Osteoblast (primary cell): ENCODE data around the gene IL15RA. TPM values are rescaled to one million over a fixed set of nuclear protein-coding genes. Genes with fewer than 3 reads are reported as not detected.

Source experiments
- DNase-seq: peaks from one replicate; pipeline ENCODE4 v3.0.0; 2011; ENCODE audit warnings: low spot score, mixed read lengths; ENCODE audit not compliant: insufficient read length; ENCODE audit errors: missing footprints
- H2AFZ ChIP-seq: 2 replicates; pipeline ENCODE4 v1.6.0; 2011; ENCODE audit warnings: mild to moderate bottlenecking, low read length
- H3K27ac ChIP-seq: 2 replicates; pipeline ENCODE4 v1.5.1; 2011; ENCODE audit warnings: mild to moderate bottlenecking, low read depth, low read length, moderate library complexity
- H3K27me3 ChIP-seq: 2 replicates; pipeline ENCODE4 v1.6.0; 2012; ENCODE audit warnings: mild to moderate bottlenecking, control low read depth, inconsistent platforms, low read length, moderate library complexity; ENCODE audit not compliant: insufficient read depth
- H3K36me3 ChIP-seq: 2 replicates; pipeline ENCODE4 v1.5.1; 2011; ENCODE audit warnings: mild to moderate bottlenecking, low read length, control low read depth, moderate library complexity; ENCODE audit not compliant: insufficient read depth
- H3K4me1 ChIP-seq: 2 replicates; pipeline ENCODE4 v1.5.1; 2011; ENCODE audit warnings: mild to moderate bottlenecking, low read length, control low read depth, moderate library complexity; ENCODE audit not compliant: insufficient read depth
- H3K4me2 ChIP-seq: 2 replicates; pipeline ENCODE4 v1.6.0; 2011; ENCODE audit warnings: mild to moderate bottlenecking, low read length; ENCODE audit not compliant: insufficient read depth
- H3K4me3 ChIP-seq: fragments of 200-600 bp; sonication (generic); 3 replicates; pipeline ENCODE4 v1.5.1; 2012; ENCODE audit warnings: mild to moderate bottlenecking, low read length, inconsistent platforms; ENCODE audit not compliant: insufficient read depth
- H3K79me2 ChIP-seq: 2 replicates; pipeline ENCODE4 v1.6.0; 2012; ENCODE audit warnings: mild to moderate bottlenecking, low read length, control low read depth, inconsistent platforms; ENCODE audit not compliant: insufficient read depth
- H3K9me3 ChIP-seq: 2 replicates; pipeline ENCODE4 v1.5.1; 2011; ENCODE audit warnings: low read depth, low read length, control low read depth
- H4K20me1 ChIP-seq: 2 replicates; pipeline ENCODE4 v1.6.0; 2012; ENCODE audit warnings: mild to moderate bottlenecking, low read length, control low read depth; ENCODE audit not compliant: insufficient read depth
- CTCF ChIP-seq: IDR thresholded peaks from 2 replicates; pipeline ENCODE4 v1.5.1; 2011; ENCODE audit warnings: mild to moderate bottlenecking, low read depth, low read length, moderate library complexity; ENCODE audit errors: extremely low read depth
- total RNA-seq: library from RNA; depleted of rRNA; stranded (reverse); fragments of >200 nt; gene quantifications from 2 replicates; pipeline ENCODE4 v1.2.3, GENCODE V29; 2012

The IL15RA gene
- total RNA-seq, 1 donor, result 1.1 TPM

DNA sequence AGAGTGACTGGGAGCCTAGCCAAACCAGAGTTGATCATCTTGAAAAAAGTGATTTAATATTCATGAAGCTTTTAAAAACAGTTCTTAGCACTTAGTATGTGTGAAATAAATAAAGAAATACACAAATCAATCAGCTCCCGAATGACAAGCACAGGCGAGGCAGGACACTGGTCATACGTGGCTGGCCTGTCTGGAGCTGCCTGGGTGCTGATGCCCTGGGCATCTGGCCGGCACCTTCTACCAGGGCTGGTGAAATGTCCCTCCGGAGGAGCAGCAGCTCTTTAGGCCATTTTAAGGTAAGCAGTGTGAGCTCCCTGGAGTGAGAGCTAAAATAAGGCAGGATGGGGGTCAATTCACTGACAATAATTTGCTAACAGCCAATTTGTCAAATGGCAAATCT is 23.7 kb downstream of the IL15RA start:
- Histone ChIP-seq H3K27me3 (no peaks in the 10 kb centered on the region), H3K4me3 (no peak overlapping the region), H3K36me3 (no peaks in the 10 kb centered on the region), H4K20me1 (no peaks in the 10 kb centered on the region), H3K4me2 (no peak overlapping the region), H3K27ac (no peak overlapping the region), H3K4me1 (peaks cover 8% of the 10 kb centered on the region), H3K79me2 (no peaks in the 10 kb centered on the region), H3K9me3 (no peaks in the 10 kb centered on the region), H2AFZ (no peak overlapping the region)
- DNase-seq, result no peak
- no peak for TF ChIP-seq CTCF

GRCh38 chr10:5952731-5953385 is 24.5 kb downstream of the IL15RA start:
- Histone ChIP-seq H3K27ac (no peak overlapping the region), H3K36me3 (no peaks in the 10 kb centered on the region), H3K4me3 (no peak overlapping the region), H2AFZ (no peak overlapping the region), H3K4me1 (peaks cover 8% of the 10 kb centered on the region), H3K79me2 (no peaks in the 10 kb centered on the region), H3K27me3 (no peaks in the 10 kb centered on the region), H3K9me3 (no peaks in the 10 kb centered on the region), H4K20me1 (no peaks in the 10 kb centered on the region), H3K4me2 (no peak overlapping the region)
- TF ChIP-seq CTCF, result no peak
- no peak for DNase-seq

DNA sequence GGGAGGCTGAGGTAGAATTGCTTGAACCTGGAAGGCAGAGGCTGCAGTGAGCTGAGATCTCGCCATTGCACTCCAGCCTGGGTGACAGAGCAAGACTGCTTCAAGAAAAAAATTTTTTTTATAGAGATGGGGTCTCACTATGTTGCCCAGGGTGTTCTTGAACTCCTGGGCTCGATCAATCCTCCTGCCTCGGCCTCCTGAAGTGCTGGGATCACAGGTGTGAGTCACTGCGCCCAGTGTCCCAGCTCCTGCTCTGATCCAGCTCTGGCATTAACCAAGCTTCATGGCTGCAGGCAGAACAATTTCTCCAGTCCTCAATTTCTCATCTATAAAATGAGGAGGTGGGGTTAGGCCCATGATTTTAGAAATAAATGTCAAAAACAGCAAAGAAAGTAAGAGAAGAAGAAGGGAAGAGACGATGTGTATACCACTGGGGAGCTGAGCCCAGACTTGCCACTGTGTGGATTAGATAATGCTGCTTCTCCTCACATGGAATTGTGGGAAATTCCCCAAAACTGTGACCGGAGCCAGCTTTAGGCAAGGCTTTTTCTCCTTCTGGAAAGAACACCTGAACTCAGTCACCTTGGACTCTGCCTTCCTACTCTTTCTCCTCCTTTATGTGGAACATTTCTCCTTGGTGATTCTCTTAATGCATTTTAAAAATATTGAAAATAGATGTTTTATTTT is 25.5 kb downstream of the IL15RA start:
- Histone ChIP-seq H4K20me1 (no peaks in the 10 kb centered on the region), H2AFZ (no peak overlapping the region), H3K79me2 (no peaks in the 10 kb centered on the region), H3K4me1 (peaks cover 8% of the 10 kb centered on the region), H3K27me3 (no peaks in the 10 kb centered on the region), H3K4me3 (no peak overlapping the region), H3K36me3 (no peaks in the 10 kb centered on the region), H3K4me2 (no peak overlapping the region), H3K9me3 (no peaks in the 10 kb centered on the region), H3K27ac (no peak overlapping the region)
- DNase-seq, result no peak
- TF ChIP-seq CTCF, result no peak

GRCh38 chr10:5951167-5951711 is 26.1 kb downstream of the IL15RA start:
- H3K4me3 ChIP-seq, result no peak overlapping the region
- H2AFZ ChIP-seq, result no peak overlapping the region
- H3K4me2 ChIP-seq, result no peak overlapping the region
- no peak for TF ChIP-seq CTCF
- H3K79me2 ChIP-seq, result no peaks in the 10 kb centered on the region
- H3K27ac ChIP-seq, result no peak overlapping the region
- H4K20me1 ChIP-seq, result no peaks in the 10 kb centered on the region
- H3K9me3 ChIP-seq, result no peaks in the 10 kb centered on the region
- DNase-seq, result no peak
- peaks cover 9% of the 10 kb centered on the region for H3K4me1 ChIP-seq
- H3K36me3 ChIP-seq, result no peaks in the 10 kb centered on the region
- H3K27me3 ChIP-seq, result no peaks in the 10 kb centered on the region
